Measurements from ENCODE around the gene SCEL. TPM values are rescaled to one million over a fixed set of nuclear protein-coding genes. Genes with fewer than 3 reads are reported as not detected.
"Not testable (repeated sequence)": the region's sequence is repeated elsewhere in the genome, so short reads cannot be mapped to it uniquely, and the experiment has no call there.

SCEL gene
- total RNA-seq, 2 donors from 2014 or later = 2.2 to 2.3 TPM

GRCh38 chr13:77515785-77516184 is 19.7 kb upstream of the SCEL start:
- DNase-seq = no peak
- Histone ChIP-seq H3K27ac (no peak overlapping the region), H3K36me3 (no peaks in the 10 kb centered on the region), H3K27me3 (no peaks in the 10 kb centered on the region), H3K4me1 (no peaks in the 10 kb centered on the region), H3K9me3 (no peaks in the 10 kb centered on the region), H3K9ac (ENCODE audit: low read depth in 2 of 2, low read length in 2 of 2) (no peak overlapping the region), H3K4me3 (no peak overlapping the region)
- no peak for TF ChIP-seq CTCF (IDR thresholded peaks at IDR 0.05)
- intact Hi-C loops (cut with DNase I) = no loop called here

- Histone ChIP-seq H3K9ac (ENCODE audit: low read depth in 2 of 2, low read length in 2 of 2) (no peak overlapping the region), H3K4me1 (no peaks in the 10 kb centered on the region), H3K27ac (no peak overlapping the region), H3K4me3 (no peak overlapping the region), H3K36me3 (no peaks in the 10 kb centered on the region), H3K9me3 (no peaks in the 10 kb centered on the region), H3K27me3 (no peaks in the 10 kb centered on the region)
- intact Hi-C loops (cut with DNase I) = no loop called here
- TF ChIP-seq CTCF (IDR thresholded peaks at IDR 0.05) = no peak
- no peak for DNase-seq
These were observed 19.1 kb upstream of the SCEL start for GRCh38 chr13:77516342-77516789.

- H3K9me3 ChIP-seq = no peaks in the 10 kb centered on the region
- H3K36me3 ChIP-seq = no peaks in the 10 kb centered on the region
- intact Hi-C loops (cut with DNase I) = no loop called here
- no peaks in the 10 kb centered on the region for H3K27me3 ChIP-seq
- H3K4me1 ChIP-seq = no peaks in the 10 kb centered on the region
- H3K4me3 ChIP-seq = no peak overlapping the region
- no peak overlapping the region for H3K9ac ChIP-seq (ENCODE audit: low read depth in 2 of 2, low read length in 2 of 2)
- no peak for DNase-seq
- no peak for TF ChIP-seq CTCF (IDR thresholded peaks at IDR 0.05)
- H3K27ac ChIP-seq = no peak overlapping the region
These were observed 17.2 kb upstream of the SCEL start for GRCh38 chr13:77518266-77518665.

- H3K27me3 ChIP-seq; H3K4me3 ChIP-seq; H3K4me1 ChIP-seq; DNase-seq; H3K36me3 ChIP-seq; H3K9ac ChIP-seq (ENCODE audit: low read depth in 2 of 2, low read length in 2 of 2); intact Hi-C loops (cut with DNase I); H3K27ac ChIP-seq; H3K9me3 ChIP-seq: not testable (repeated sequence)
These were observed 16.1 kb upstream of the SCEL start for GRCh38 chr13:77519396-77519795.

GRCh38 chr13:77519808-77520207 is 15.7 kb upstream of the SCEL start:
- H3K36me3 ChIP-seq = no peaks in the 10 kb centered on the region
- H3K9me3 ChIP-seq = no peaks in the 10 kb centered on the region
- H3K4me1 ChIP-seq = no peaks in the 10 kb centered on the region
- no peaks in the 10 kb centered on the region for H3K27me3 ChIP-seq
- intact Hi-C loops (cut with DNase I) = no loop called here
- no peak overlapping the region for H3K9ac ChIP-seq (ENCODE audit: low read depth in 2 of 2, low read length in 2 of 2)
- TF ChIP-seq CTCF (IDR thresholded peaks at IDR 0.05) = no peak
- no peak for DNase-seq
- no peak overlapping the region for H3K4me3 ChIP-seq
- H3K27ac ChIP-seq = no peak overlapping the region

GRCh38 chr13:77521194-77521593 is 14.3 kb upstream of the SCEL start:
- no peak overlapping the region for H3K9ac ChIP-seq (ENCODE audit: low read depth in 2 of 2, low read length in 2 of 2)
- intact Hi-C loops (cut with DNase I) = no loop called here
- no peak overlapping the region for H3K27ac ChIP-seq
- no peak for TF ChIP-seq CTCF (IDR thresholded peaks at IDR 0.05)
- H3K4me3 ChIP-seq = no peak overlapping the region
- no peaks in the 10 kb centered on the region for H3K4me1 ChIP-seq
- DNase-seq = no peak
- H3K36me3 ChIP-seq = no peaks in the 10 kb centered on the region
- no peaks in the 10 kb centered on the region for H3K27me3 ChIP-seq
- H3K9me3 ChIP-seq = no peaks in the 10 kb centered on the region
